ENCODE measurements around the gene RBAK.
A peak's percentile ranks its signal among the peaks of the same experiment; 100 is the strongest.
"Not testable (repeated sequence)": the region's sequence is repeated elsewhere in the genome, so short reads cannot be mapped to it uniquely, and the experiment has no call there.

Gene RBAK

DNA sequence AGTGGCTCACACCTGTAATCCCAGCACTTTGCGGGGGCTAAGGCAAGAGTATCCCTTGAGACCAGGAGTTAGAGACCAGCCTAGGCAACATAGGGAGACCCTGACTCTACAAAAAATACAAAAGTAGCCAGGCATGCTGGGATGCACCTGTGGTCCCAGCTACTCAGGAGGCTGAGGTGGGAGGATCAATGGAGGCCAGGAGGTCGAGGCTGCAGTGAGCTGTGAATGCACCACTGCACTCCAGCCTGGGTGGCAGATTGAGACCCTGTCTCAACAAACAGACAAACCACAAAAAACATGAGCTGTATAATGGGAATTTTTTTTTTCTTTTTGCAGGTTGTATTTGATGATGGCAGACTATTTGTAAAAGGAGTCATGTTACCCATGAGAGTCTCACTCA, 1.5 kb downstream of the RBAK start:
- H3K4me3 ChIP-seq (ENCODE audit: low read depth in 1 of 2, low read length in 2 of 2) = not testable (repeated sequence)

DNA sequence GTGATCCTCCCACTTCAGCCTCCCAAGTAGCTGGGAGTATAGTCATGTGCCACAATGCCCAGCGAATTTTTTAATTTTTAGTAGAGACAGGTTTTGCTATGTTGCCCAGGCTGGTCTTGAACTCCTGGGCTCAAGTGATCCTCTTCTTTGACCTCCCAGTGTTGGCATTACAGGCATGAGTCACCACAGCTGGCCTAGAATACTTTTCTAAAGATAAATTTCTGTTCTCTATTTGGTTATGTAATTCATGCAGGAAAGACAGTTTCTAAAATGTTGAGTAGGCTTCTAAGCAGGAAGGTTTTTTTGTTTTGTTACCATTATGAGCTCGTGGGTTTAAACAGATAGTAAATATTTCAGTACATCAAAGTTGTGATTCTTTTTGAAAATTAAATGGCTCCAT, 5.0 kb downstream of the RBAK start:
- H3K9ac ChIP-seq (ENCODE audit: low read depth in 1 of 2, low read length in 2 of 2) = no peak overlapping the region
- H3K36me3 ChIP-seq (ENCODE audit: control insufficient read depth in 1 of 2, insufficient read depth in 2 of 2, low read length in 2 of 2) = peaks cover 0 to 46% of the 10 kb centered on the region in 2 donors
- no peak overlapping the region for H3K27ac ChIP-seq (ENCODE audit: low read depth, low read length)
- H3K4me3 ChIP-seq (ENCODE audit: low read depth in 1 of 2, low read length in 2 of 2) = no peak overlapping the region
- H3K4me1 ChIP-seq (ENCODE audit: control insufficient read depth in 1 of 2, insufficient read depth in 2 of 2, low read length in 2 of 2) = no peaks in the 10 kb centered on the region
- H3K9me3 ChIP-seq (ENCODE audit: control insufficient read depth in 1 of 2, low read length in 2 of 2) = peaks cover 14 to 26% of the 10 kb centered on the region in 2 donors
- no peaks in the 10 kb centered on the region for H3K27me3 ChIP-seq (ENCODE audit: control insufficient read depth in 1 of 2, insufficient read depth in 2 of 2, low read length in 2 of 2)

More for the DNA sequence above, 1.5 kb downstream of the RBAK start:
- H3K9me3 ChIP-seq (ENCODE audit: control insufficient read depth in 1 of 2, low read length in 2 of 2) = peaks cover 9 to 10% of the 10 kb centered on the region in 2 donors
- H3K27ac ChIP-seq (ENCODE audit: low read depth, low read length); H3K9ac ChIP-seq (ENCODE audit: low read depth in 1 of 2, low read length in 2 of 2); H3K4me1 ChIP-seq (ENCODE audit: control insufficient read depth in 1 of 2, insufficient read depth in 2 of 2, low read length in 2 of 2); H3K27me3 ChIP-seq (ENCODE audit: control insufficient read depth in 1 of 2, insufficient read depth in 2 of 2, low read length in 2 of 2): not testable (repeated sequence)
- peaks cover 0 to 25% of the 10 kb centered on the region in 2 donors for H3K36me3 ChIP-seq (ENCODE audit: control insufficient read depth in 1 of 2, insufficient read depth in 2 of 2, low read length in 2 of 2)

DNA sequence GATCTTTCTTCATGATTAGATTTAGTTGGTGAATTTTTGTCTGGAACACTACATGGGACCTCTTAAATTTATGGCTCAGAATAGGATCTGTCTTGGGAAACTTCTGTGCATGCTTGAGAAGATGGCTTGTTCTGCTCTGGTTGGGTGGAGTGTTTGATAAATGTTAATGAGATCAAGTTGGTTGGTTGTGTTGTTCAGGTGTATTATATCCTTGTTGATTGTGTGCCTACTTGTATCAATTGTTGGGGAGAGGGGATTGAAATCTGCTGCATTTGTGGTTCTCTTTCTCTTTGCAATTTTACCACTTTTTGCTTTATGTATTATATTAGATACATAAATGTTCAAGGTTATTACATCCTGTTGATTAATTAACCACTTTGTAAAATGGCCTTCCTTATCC, 6.1 kb downstream of the RBAK start:
- not testable (repeated sequence) for H3K4me1 ChIP-seq (ENCODE audit: control insufficient read depth in 1 of 2, insufficient read depth in 2 of 2, low read length in 2 of 2); H3K27ac ChIP-seq (ENCODE audit: low read depth, low read length); H3K9ac ChIP-seq (ENCODE audit: low read depth in 1 of 2, low read length in 2 of 2); H3K4me3 ChIP-seq (ENCODE audit: low read depth in 1 of 2, low read length in 2 of 2); H3K27me3 ChIP-seq (ENCODE audit: control insufficient read depth in 1 of 2, insufficient read depth in 2 of 2, low read length in 2 of 2)
- peaks cover 16 to 26% of the 10 kb centered on the region in 2 donors for H3K9me3 ChIP-seq (ENCODE audit: control insufficient read depth in 1 of 2, low read length in 2 of 2)
- H3K36me3 ChIP-seq (ENCODE audit: control insufficient read depth in 1 of 2, insufficient read depth in 2 of 2, low read length in 2 of 2) = peaks cover 0 to 53% of the 10 kb centered on the region in 2 donors

DNA sequence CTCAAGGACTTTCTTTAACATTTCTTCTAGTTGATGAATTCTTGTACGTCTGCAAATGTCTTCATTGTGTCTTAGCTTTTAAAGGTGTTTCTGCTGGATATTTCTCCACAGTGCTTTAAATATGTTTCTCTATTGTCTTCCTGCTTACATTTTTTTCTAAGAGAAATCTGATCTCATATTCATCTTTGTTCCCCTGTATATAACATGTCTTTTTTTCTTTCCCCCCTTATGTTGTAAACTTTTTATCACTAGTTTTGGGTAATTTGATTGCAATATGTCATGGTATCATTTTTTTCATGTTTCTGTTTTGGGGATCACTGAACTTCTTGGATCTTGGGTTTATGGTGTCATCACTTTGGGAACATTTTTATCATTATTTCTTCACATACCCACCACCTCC, 7.5 kb downstream of the RBAK start:
- Histone ChIP-seq H3K36me3 (ENCODE audit: control insufficient read depth in 1 of 2, insufficient read depth in 2 of 2, low read length in 2 of 2) (peaks cover 9 to 66% of the 10 kb centered on the region in 2 donors), H3K4me1 (ENCODE audit: control insufficient read depth in 1 of 2, insufficient read depth in 2 of 2, low read length in 2 of 2) (no peaks in the 10 kb centered on the region), H3K9me3 (ENCODE audit: control insufficient read depth in 1 of 2, low read length in 2 of 2) (peaks cover 17 to 33% of the 10 kb centered on the region in 2 donors)

DNA sequence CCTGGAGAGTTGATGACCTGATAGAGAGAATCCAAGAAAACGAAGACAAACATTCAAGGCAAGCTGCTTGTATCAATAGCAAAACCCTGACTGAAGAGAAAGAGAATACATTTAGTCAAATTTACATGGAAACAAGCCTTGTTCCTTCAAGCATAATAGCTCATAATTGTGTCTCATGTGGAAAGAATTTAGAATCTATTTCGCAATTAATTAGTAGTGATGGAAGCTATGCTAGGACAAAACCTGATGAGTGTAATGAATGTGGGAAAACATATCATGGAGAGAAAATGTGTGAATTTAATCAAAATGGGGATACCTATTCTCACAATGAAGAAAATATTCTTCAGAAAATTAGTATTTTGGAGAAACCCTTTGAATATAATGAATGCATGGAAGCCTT, 18.0 kb downstream of the RBAK start:
- Histone ChIP-seq H3K4me1 (ENCODE audit: control insufficient read depth in 1 of 2, insufficient read depth in 2 of 2, low read length in 2 of 2) (no peaks in the 10 kb centered on the region), H3K9ac (ENCODE audit: low read depth in 1 of 2, low read length in 2 of 2) (no peak overlapping the region), H3K36me3 (ENCODE audit: control insufficient read depth in 1 of 2, insufficient read depth in 2 of 2, low read length in 2 of 2) (peaks cover 48 to 67% of the 10 kb centered on the region in 2 donors), H3K9me3 (ENCODE audit: control insufficient read depth in 1 of 2, low read length in 2 of 2) (peaks cover 88 to 95% of the 10 kb centered on the region in 2 donors), H3K4me3 (ENCODE audit: low read depth in 1 of 2, low read length in 2 of 2) (peak overlapping the region in 1 of 2 donors; percentile 48), H3K27ac (ENCODE audit: low read depth, low read length) (no peak overlapping the region), H3K27me3 (ENCODE audit: control insufficient read depth in 1 of 2, insufficient read depth in 2 of 2, low read length in 2 of 2) (no peaks in the 10 kb centered on the region)

More for the DNA sequence above, 7.5 kb downstream of the RBAK start:
- no peak overlapping the region for H3K9ac ChIP-seq (ENCODE audit: low read depth in 1 of 2, low read length in 2 of 2)
- H3K27ac ChIP-seq (ENCODE audit: low read depth, low read length) = no peak overlapping the region
- no peak overlapping the region for H3K4me3 ChIP-seq (ENCODE audit: low read depth in 1 of 2, low read length in 2 of 2)
- no peaks in the 10 kb centered on the region for H3K27me3 ChIP-seq (ENCODE audit: control insufficient read depth in 1 of 2, insufficient read depth in 2 of 2, low read length in 2 of 2)

DNA sequence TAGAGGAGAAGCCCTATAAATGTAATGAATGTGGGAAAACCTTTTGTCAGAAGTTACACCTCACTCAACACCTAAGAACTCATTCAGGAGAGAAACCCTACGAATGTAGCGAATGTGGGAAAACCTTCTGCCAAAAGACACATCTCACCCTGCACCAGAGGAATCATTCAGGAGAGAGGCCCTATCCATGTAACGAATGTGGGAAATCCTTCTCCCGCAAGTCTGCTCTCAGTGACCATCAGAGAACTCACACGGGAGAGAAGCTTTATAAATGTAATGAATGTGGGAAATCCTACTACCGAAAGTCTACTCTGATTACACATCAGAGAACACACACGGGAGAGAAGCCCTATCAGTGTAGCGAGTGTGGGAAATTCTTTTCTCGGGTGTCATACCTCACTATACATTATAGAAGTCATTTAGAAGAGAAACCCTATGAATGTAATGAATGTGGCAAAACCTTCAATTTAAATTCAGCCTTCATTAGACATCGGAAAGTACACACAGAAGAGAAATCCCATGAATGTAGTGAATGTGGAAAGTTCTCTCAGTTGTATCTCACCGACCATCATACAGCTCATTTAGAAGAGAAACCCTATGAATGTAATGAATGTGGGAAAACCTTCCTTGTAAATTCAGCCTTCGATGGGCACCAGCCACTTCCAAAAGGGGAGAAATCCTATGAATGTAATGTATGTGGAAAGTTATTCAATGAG, 18.9 kb downstream of the RBAK start:
- H3K9ac ChIP-seq (ENCODE audit: low read depth in 1 of 2, low read length in 2 of 2) = no peak overlapping the region
- H3K36me3 ChIP-seq (ENCODE audit: control insufficient read depth in 1 of 2, insufficient read depth in 2 of 2, low read length in 2 of 2) = peaks cover 43 to 58% of the 10 kb centered on the region in 2 donors
- H3K4me1 ChIP-seq (ENCODE audit: control insufficient read depth in 1 of 2, insufficient read depth in 2 of 2, low read length in 2 of 2) = no peaks in the 10 kb centered on the region
- peak overlapping the region; percentile 36 to 48 for H3K4me3 ChIP-seq (ENCODE audit: low read depth in 1 of 2, low read length in 2 of 2)
- peaks cover 88 to 93% of the 10 kb centered on the region in 2 donors for H3K9me3 ChIP-seq (ENCODE audit: control insufficient read depth in 1 of 2, low read length in 2 of 2)
- no peaks in the 10 kb centered on the region for H3K27me3 ChIP-seq (ENCODE audit: control insufficient read depth in 1 of 2, insufficient read depth in 2 of 2, low read length in 2 of 2)
- H3K27ac ChIP-seq (ENCODE audit: low read depth, low read length) = no peak overlapping the region

DNA sequence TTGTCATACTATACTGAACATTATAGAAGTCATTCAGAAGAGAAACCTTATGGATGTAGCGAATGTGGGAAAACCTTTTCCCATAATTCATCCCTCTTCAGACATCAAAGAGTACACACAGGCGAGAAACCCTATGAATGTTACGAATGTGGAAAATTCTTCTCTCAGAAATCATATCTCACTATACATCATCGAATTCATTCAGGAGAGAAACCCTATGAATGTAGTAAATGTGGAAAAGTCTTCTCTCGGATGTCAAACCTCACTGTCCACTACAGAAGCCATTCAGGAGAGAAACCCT, 19.4 kb downstream of the RBAK start:
- H3K4me3 ChIP-seq (ENCODE audit: low read depth in 1 of 2, low read length in 2 of 2) = peak overlapping the region; percentile 36 to 48
- no peak overlapping the region for H3K9ac ChIP-seq (ENCODE audit: low read depth in 1 of 2, low read length in 2 of 2)
- no peak overlapping the region for H3K27ac ChIP-seq (ENCODE audit: low read depth, low read length)
- H3K4me1 ChIP-seq (ENCODE audit: control insufficient read depth in 1 of 2, insufficient read depth in 2 of 2, low read length in 2 of 2) = no peaks in the 10 kb centered on the region
- peaks cover 40 to 53% of the 10 kb centered on the region in 2 donors for H3K36me3 ChIP-seq (ENCODE audit: control insufficient read depth in 1 of 2, insufficient read depth in 2 of 2, low read length in 2 of 2)
- peaks cover 88 to 92% of the 10 kb centered on the region in 2 donors for H3K9me3 ChIP-seq (ENCODE audit: control insufficient read depth in 1 of 2, low read length in 2 of 2)
- no peaks in the 10 kb centered on the region for H3K27me3 ChIP-seq (ENCODE audit: control insufficient read depth in 1 of 2, insufficient read depth in 2 of 2, low read length in 2 of 2)

DNA sequence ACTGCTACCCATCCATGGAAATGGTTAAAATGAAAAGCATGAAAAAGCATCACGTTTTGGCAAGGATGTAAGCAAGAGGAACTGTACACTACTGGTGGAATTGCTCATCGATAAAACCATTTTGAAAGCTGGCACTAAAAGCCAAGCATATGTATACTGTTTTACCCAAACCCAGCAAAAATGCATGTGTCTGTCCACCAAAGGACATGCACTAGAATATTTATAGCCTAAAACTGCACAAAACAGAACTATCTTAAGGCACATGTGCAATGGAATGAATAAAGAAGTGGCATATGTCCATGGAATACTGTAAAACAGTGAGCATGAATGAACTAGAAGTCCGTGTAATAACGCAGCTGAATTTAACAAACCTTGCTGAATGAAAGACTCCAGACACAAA, 22.9 kb downstream of the RBAK start:
- Histone ChIP-seq H3K27ac (ENCODE audit: low read depth, low read length) (no peak overlapping the region), H3K9me3 (ENCODE audit: control insufficient read depth in 1 of 2, low read length in 2 of 2) (peaks cover 66 to 75% of the 10 kb centered on the region in 2 donors), H3K36me3 (ENCODE audit: control insufficient read depth in 1 of 2, insufficient read depth in 2 of 2, low read length in 2 of 2) (peaks cover 20 to 23% of the 10 kb centered on the region in 2 donors), H3K4me1 (ENCODE audit: control insufficient read depth in 1 of 2, insufficient read depth in 2 of 2, low read length in 2 of 2) (no peaks in the 10 kb centered on the region), H3K9ac (ENCODE audit: low read depth in 1 of 2, low read length in 2 of 2) (no peak overlapping the region), H3K4me3 (ENCODE audit: low read depth in 1 of 2, low read length in 2 of 2) (no peak overlapping the region), H3K27me3 (ENCODE audit: control insufficient read depth in 1 of 2, insufficient read depth in 2 of 2, low read length in 2 of 2) (no peaks in the 10 kb centered on the region)

DNA sequence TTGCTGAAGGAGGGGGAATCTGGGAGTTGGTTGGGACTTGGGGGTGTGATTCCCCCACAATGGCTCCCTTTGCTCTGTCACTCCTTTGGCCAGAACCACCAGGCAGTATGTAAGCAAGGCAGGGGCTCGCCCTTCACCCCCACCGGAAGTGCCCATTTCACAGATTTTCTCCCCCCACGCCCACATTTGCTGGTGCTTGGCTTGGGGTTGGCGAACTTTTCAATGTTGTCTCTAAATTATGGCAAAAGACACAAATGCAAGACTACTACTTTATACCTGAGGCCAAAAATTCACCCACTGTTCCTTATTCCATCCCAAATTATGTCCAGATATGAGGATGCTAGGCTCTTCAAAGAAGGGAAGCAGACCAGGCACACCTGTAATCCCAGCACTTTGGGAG, 24.5 kb downstream of the RBAK start:
- Histone ChIP-seq H3K4me3 (ENCODE audit: low read depth in 1 of 2, low read length in 2 of 2) (no peak overlapping the region), H3K9me3 (ENCODE audit: control insufficient read depth in 1 of 2, low read length in 2 of 2) (peaks cover 49 to 58% of the 10 kb centered on the region in 2 donors), H3K36me3 (ENCODE audit: control insufficient read depth in 1 of 2, insufficient read depth in 2 of 2, low read length in 2 of 2) (peaks cover 3 to 7% of the 10 kb centered on the region in 2 donors), H3K4me1 (ENCODE audit: control insufficient read depth in 1 of 2, insufficient read depth in 2 of 2, low read length in 2 of 2) (no peaks in the 10 kb centered on the region), H3K9ac (ENCODE audit: low read depth in 1 of 2, low read length in 2 of 2) (no peak overlapping the region), H3K27me3 (ENCODE audit: control insufficient read depth in 1 of 2, insufficient read depth in 2 of 2, low read length in 2 of 2) (no peaks in the 10 kb centered on the region), H3K27ac (ENCODE audit: low read depth, low read length) (no peak overlapping the region)

DNA sequence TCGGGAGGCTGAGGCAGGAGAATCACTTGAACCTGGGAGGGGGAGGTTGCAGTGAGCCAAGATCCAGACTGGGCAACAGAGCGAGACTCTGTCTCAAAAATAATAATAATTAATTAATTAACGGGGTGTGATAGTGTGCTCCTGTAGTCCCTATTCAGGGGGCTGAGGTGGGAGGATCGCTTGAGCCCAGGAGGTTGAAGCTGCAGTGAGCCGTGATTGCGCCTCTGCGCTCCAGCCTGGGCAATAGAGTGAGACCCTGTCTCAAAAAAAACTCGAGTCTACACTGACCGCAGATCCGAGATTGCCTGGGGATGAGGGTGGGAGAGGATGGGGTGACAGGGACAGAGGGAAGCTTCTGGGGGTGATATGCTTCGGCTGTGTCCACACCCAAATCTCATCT, 29.5 kb downstream of the RBAK start:
- H3K9ac ChIP-seq (ENCODE audit: low read depth in 1 of 2, low read length in 2 of 2); H3K4me3 ChIP-seq (ENCODE audit: low read depth in 1 of 2, low read length in 2 of 2); H3K27ac ChIP-seq (ENCODE audit: low read depth, low read length); H3K36me3 ChIP-seq (ENCODE audit: control insufficient read depth in 1 of 2, insufficient read depth in 2 of 2, low read length in 2 of 2); H3K4me1 ChIP-seq (ENCODE audit: control insufficient read depth in 1 of 2, insufficient read depth in 2 of 2, low read length in 2 of 2); H3K27me3 ChIP-seq (ENCODE audit: control insufficient read depth in 1 of 2, insufficient read depth in 2 of 2, low read length in 2 of 2): not testable (repeated sequence)
- H3K9me3 ChIP-seq (ENCODE audit: control insufficient read depth in 1 of 2, low read length in 2 of 2) = peaks cover 3 to 12% of the 10 kb centered on the region in 2 donors

Data from duodenal mucosa (tissue), 2 donors.